Mucosa of descending colon (tissue), 3 donors: ENCODE data around the gene POC1A. TPM values are rescaled to one million over a fixed set of nuclear protein-coding genes. Genes with fewer than 3 reads are reported as not detected.

Experiments used
- ATAC-seq: fragments of 200-7000 bp; cut with Tn5 transposase; one replicate; pipeline ENCODE4 v1.9.1; 2020; ENCODE audit warnings: mild to moderate bottlenecking, moderate library complexity
- DNase-seq, 3 donors: peaks; one replicate each; pipeline ENCODE4 v3.0.0-alpha.2; 2020
- H3K36me3 ChIP-seq: fragments of 200-600 bp; one replicate; pipeline ENCODE4 v1.8.0; 2021; ENCODE audit warnings: low read depth, mild to moderate bottlenecking
- H3K4me1 ChIP-seq: fragments of 200-600 bp; one replicate; pipeline ENCODE4 v1.8.0; 2021; ENCODE audit warnings: low read depth, mild to moderate bottlenecking
- H3K4me3 ChIP-seq: fragments of 200-600 bp; one replicate; pipeline ENCODE4 v1.8.0; 2021; ENCODE audit warnings: mild to moderate bottlenecking
- H3K9me3 ChIP-seq: fragments of 200-600 bp; one replicate; pipeline ENCODE4 v1.8.0; 2021; ENCODE audit warnings: mild to moderate bottlenecking
- CTCF ChIP-seq: fragments of 200-600 bp; IDR thresholded peaks from one replicate; pipeline ENCODE4 v1.8.0; 2022; ENCODE audit warnings: antibody characterized with exemption, mild to moderate bottlenecking
- intact Hi-C, 2 donors: fragments of 100-400 bp; cut with DNase I in 1 of 2; cut with micrococcal nuclease in 1 of 2; formaldehyde crosslinking; loops; one replicate each; pipeline versions ENCODE4 v1.11.0 to v1.11.1; 2022; cut with DNase I, micrococcal nuclease
- total RNA-seq, 3 donors: library from RNA; stranded (reverse); fragmentation: NEBNext Ultra II Directional in 2 of 3; extraction: Animal tissue kit (Norgen Biotek cat#: 25700) in 2 of 3; gene quantifications; one replicate each; pipeline versions ENCODE4 v1.2.1 to v1.2.4, GENCODE V29; 2021 to 2023
- donor health status: DM: no; HTN: no; CAD: no; lungs with moderate emphysema.
- donor health status: DM: no; HTN: no; CAD: no.
- donor health status: DM: no; HTN: yes; CAD: no.

Gene POC1A
- total RNA-seq, 3 donors from 2014 or later = 2.9 to 12.1 (median 7.7) TPM

DNA sequence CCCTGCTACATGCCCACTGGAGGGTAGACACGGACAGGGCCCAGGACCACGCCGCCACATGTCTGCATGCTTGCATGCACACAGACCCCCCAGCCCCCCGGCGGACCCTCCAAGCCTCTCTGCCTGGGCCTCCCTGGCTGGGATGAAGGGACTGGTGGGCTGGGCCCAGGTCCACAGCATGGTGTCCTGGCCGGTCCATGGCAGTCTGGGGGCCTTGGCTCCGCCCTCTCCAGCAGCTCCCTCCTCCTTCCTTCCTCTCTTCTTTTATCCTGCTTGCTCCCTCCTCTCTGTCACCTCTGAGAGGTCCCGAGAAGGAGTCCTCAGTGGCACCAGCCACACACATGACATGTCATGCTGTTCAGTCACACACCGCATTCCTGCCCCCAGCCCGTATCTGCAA is 122.3 kb downstream of the POC1A start:
- H3K4me1 ChIP-seq = no peaks in the 10 kb centered on the region
- intact Hi-C loops = no loop called here
- no peak overlapping the region for H3K4me3 ChIP-seq
- ATAC-seq (no peak), DNase-seq (no peak)
- no peaks in the 10 kb centered on the region for H3K9me3 ChIP-seq
- no peaks in the 10 kb centered on the region for H3K36me3 ChIP-seq
- no peak for TF ChIP-seq CTCF

GRCh38 chr3:52030714-52031310 is 123.4 kb downstream of the POC1A start:
- no peak for ATAC-seq
- intact Hi-C loops = no loop called here
- no peak for DNase-seq
- Histone ChIP-seq H3K4me3 (no peak overlapping the region), H3K4me1 (no peaks in the 10 kb centered on the region), H3K9me3 (no peaks in the 10 kb centered on the region), H3K36me3 (no peaks in the 10 kb centered on the region)
- no peak for TF ChIP-seq CTCF

GRCh38 chr3:52029535-52029934 is 124.7 kb downstream of the POC1A start:
- Histone ChIP-seq H3K4me1 (no peaks in the 10 kb centered on the region), H3K9me3 (no peaks in the 10 kb centered on the region), H3K4me3 (no peak overlapping the region), H3K36me3 (no peaks in the 10 kb centered on the region)
- no peak for TF ChIP-seq CTCF
- ATAC-seq (no peak), DNase-seq (no peak)
- intact Hi-C loops = no loop called here

GRCh38 chr3:52029053-52029452 is 125.2 kb downstream of the POC1A start:
- intact Hi-C loops = no loop called here
- Histone ChIP-seq H3K4me3 (no peak overlapping the region), H3K4me1 (no peaks in the 10 kb centered on the region), H3K9me3 (no peaks in the 10 kb centered on the region), H3K36me3 (no peaks in the 10 kb centered on the region)
- no peak for ATAC-seq
- TF ChIP-seq CTCF = no peak
- DNase-seq = no peak

GRCh38 chr3:52028572-52028971 is 125.7 kb downstream of the POC1A start:
- Histone ChIP-seq H3K36me3 (no peaks in the 10 kb centered on the region), H3K4me3 (no peak overlapping the region), H3K9me3 (no peaks in the 10 kb centered on the region), H3K4me1 (no peaks in the 10 kb centered on the region)
- TF ChIP-seq CTCF = no peak
- DNase-seq = no peak
- intact Hi-C loops = no loop called here
- ATAC-seq = no peak

DNA sequence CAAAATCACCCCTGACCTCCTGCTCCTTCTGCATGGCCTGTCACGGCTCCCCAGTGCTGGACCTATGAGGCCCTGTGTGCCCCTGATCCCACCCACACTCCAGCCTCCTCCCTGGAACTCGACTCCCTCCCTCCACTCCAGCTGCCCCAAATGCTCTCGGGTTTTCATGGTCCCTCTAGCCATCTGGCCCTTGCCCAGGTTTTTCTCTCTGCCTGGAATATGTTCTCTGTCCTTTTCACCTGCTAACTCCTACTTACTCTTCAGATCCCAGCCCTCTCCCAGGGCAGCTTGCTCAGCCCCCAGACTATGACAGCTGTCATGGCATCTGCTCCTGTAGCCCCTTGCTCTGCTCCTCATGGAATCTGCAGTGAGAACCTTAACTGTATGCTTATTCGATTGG is 128.2 kb downstream of the POC1A start:
- intact Hi-C loops = no loop called here

More for the DNA sequence above, 128.2 kb downstream of the POC1A start:
- no peak for TF ChIP-seq CTCF
- Histone ChIP-seq H3K4me1 (no peaks in the 10 kb centered on the region), H3K4me3 (no peak overlapping the region), H3K9me3 (no peaks in the 10 kb centered on the region), H3K36me3 (no peaks in the 10 kb centered on the region)
- no peak for ATAC-seq
- no peak for DNase-seq
